HL-60 (cell line): ENCODE measurements around the gene CHCHD6.

Experiments used
- DNase-seq, 2 experiments: peaks; one replicate each; pipeline ENCODE4 v3.0.0-alpha.2; 2010 to 2020; ENCODE audit warnings: low read depth in 1 of 2, low spot score in 1 of 2
- H3K27ac ChIP-seq: fragments of 250-450 bp; sonication (Bioruptor Pico); replicated peaks from 2 replicates; pipeline ENCODE4 v1.5.1; 2020; ENCODE audit warnings: mild to moderate bottlenecking, moderate library complexity
- H3K27me3 ChIP-seq: fragments of 250-450 bp; sonication (Bioruptor Pico); 2 replicates; pipeline ENCODE4 v1.5.1; 2021; ENCODE audit warnings: mild to moderate bottlenecking, moderate library complexity; ENCODE audit not compliant: insufficient read depth, poor library complexity, severe bottlenecking
- H3K4me3 ChIP-seq: replicated peaks from 2 replicates; pipeline ENCODE4 v1.5.1; 2011; ENCODE audit warnings: mild to moderate bottlenecking, control low read depth, low read length; ENCODE audit not compliant: insufficient read depth
- GABPA ChIP-seq: IDR thresholded peaks from 2 replicates; pipeline ENCODE4 v1.6.1; 2012; ENCODE audit warnings: low read depth
- POLR2AphosphoS5 ChIP-seq: IDR thresholded peaks from 2 replicates; pipeline ENCODE4 v1.6.1; 2012; ENCODE audit warnings: low read depth
- REST ChIP-seq: IDR thresholded peaks from 2 replicates; pipeline ENCODE4 v1.6.1; 2012; ENCODE audit warnings: low read depth; ENCODE audit not compliant: insufficient replicate concordance
- SPI1 ChIP-seq: IDR thresholded peaks from 2 replicates; pipeline ENCODE4 v1.6.1; 2012; ENCODE audit warnings: low read depth, mild to moderate bottlenecking, borderline replicate concordance
- TF ChIP-seq, protein P1 (sequence below): IDR thresholded peaks from one replicate; pipeline ENCODE4 v1.5.1; 2011; ENCODE audit warnings: low read length, control low read depth, inconsistent platforms; ENCODE audit not compliant: insufficient read depth

Gene CHCHD6

GRCh38 chr3:126859415-126860246 is 155.6 kb downstream of the CHCHD6 start:
- TF ChIP-seq SPI1, result no peak
- TF ChIP-seq POLR2AphosphoS5, result no peak
- TF ChIP-seq GABPA, result no peak
- TF ChIP-seq REST, result no peak
- TF ChIP-seq, protein P1, sequence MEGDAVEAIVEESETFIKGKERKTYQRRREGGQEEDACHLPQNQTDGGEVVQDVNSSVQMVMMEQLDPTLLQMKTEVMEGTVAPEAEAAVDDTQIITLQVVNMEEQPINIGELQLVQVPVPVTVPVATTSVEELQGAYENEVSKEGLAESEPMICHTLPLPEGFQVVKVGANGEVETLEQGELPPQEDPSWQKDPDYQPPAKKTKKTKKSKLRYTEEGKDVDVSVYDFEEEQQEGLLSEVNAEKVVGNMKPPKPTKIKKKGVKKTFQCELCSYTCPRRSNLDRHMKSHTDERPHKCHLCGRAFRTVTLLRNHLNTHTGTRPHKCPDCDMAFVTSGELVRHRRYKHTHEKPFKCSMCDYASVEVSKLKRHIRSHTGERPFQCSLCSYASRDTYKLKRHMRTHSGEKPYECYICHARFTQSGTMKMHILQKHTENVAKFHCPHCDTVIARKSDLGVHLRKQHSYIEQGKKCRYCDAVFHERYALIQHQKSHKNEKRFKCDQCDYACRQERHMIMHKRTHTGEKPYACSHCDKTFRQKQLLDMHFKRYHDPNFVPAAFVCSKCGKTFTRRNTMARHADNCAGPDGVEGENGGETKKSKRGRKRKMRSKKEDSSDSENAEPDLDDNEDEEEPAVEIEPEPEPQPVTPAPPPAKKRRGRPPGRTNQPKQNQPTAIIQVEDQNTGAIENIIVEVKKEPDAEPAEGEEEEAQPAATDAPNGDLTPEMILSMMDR, result no peak

DNA sequence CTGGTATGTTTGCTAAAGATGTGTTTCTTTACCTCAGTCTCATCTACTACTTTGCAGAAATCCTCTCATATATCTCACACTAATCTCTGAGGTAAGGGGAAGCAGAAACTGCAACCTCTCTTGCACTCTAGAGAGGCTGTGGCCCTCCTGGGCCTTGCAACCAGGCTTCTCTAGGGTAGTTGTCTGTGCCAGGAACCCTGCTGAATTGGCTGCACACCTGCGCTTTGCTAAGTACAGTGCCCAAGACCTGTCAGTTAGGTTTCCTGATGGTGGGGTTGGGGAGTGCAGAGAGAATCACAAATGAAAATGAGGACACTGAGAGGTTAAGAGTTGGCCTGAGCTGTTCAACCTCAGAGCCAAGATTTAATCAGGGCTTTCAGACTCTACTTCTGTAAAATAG is 161.7 kb downstream of the CHCHD6 start:
- Histone ChIP-seq H3K27me3 (no peaks in the 10 kb centered on the region), H3K27ac (no peak overlapping the region), H3K4me3 (no peak overlapping the region)
- no peak for DNase-seq
- TF ChIP-seq GABPA (no peak), POLR2AphosphoS5 (no peak), REST (no peak), SPI1 (no peak)
- TF ChIP-seq, protein P1, result no peak

More at GRCh38 chr3:126859415-126860246, 155.6 kb downstream of the CHCHD6 start:
- no peak for DNase-seq
- Histone ChIP-seq H3K27ac (no peak overlapping the region), H3K4me3 (no peak overlapping the region), H3K27me3 (no peaks in the 10 kb centered on the region)

DNA sequence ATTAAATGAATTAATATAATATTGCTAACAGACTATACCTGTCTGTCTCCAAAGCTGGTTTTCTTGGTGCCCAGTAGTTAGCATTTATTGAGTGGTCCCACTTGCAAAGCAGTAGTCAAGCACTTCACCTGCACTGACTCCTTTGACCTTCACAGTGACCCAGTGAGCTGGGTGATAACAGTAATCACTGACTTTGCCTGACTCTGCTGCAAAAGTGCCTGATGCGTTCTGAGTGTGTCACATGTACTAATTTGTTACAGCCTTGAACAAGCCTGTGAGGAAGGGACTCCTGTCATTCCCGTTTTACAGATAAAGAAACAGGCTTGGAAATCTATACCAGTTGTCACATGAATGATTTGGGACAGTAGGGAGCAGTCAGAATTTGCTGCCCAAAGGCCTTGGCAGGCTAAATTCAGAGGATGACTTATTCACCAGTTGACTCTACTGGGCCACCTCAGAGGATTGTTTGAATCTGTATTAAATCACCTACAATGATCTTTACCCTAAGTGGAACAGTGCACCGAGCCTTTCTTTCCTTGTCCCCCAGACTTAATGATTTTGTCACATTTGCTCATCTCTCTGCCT is 162.2 kb downstream of the CHCHD6 start:
- DNase-seq, result no peak
- no peak for TF ChIP-seq REST
- no peak for TF ChIP-seq SPI1
- no peak for TF ChIP-seq GABPA
- TF ChIP-seq POLR2AphosphoS5, result no peak
- TF ChIP-seq, protein P1, result no peak
- Histone ChIP-seq H3K27me3 (no peaks in the 10 kb centered on the region), H3K4me3 (no peak overlapping the region), H3K27ac (no peak overlapping the region)
